Measurements from ENCODE around the gene FBXO31. TPM values are rescaled to one million over a fixed set of nuclear protein-coding genes. Genes with fewer than 3 reads are reported as not detected.
"Not testable (repeated sequence)": the region's sequence is repeated elsewhere in the genome, so short reads cannot be mapped to it uniquely, and the experiment has no call there.

The FBXO31 gene
- total RNA-seq, 4 donors from 2014 or later = 39.9 to 89.3 (median 53.6) TPM

- peaks cover 47% of the 10 kb centered on the region for H3K36me3 ChIP-seq
- DNase-seq (ENCODE audit: low spot score in 2 of 2) = no peak
- WGBS = 53% methylated on average over 14 of the region's 17 CpGs
- no peak for TF ChIP-seq POLR2A (IDR thresholded peaks at IDR 0.05)
- no peak for TF ChIP-seq CTCF (IDR thresholded peaks at IDR 0.05)
- TF ChIP-seq EP300 (IDR thresholded peaks at IDR 0.05) = no peak
- no peak for TF ChIP-seq POLR2AphosphoS5 (IDR thresholded peaks at IDR 0.05)
- H3K4me1 ChIP-seq = peaks cover 16% of the 10 kb centered on the region
- H3K9me3 ChIP-seq = no peaks in the 10 kb centered on the region
- H3K27ac ChIP-seq = no peak overlapping the region
- no peak overlapping the region for H3K4me3 ChIP-seq
- no peaks in the 10 kb centered on the region for H3K27me3 ChIP-seq
These were observed 19.7 kb downstream of the FBXO31 start for GRCh38 chr16:87363771-87364455.

- not testable (repeated sequence) for H3K27me3 ChIP-seq; H3K4me3 ChIP-seq; H3K27ac ChIP-seq; DNase-seq (ENCODE audit: low spot score in 2 of 2); H3K9me3 ChIP-seq
- peaks cover 56% of the 10 kb centered on the region for H3K36me3 ChIP-seq
- WGBS = 91% methylated on average over 13 of the region's 13 CpGs
- H3K4me1 ChIP-seq = peaks cover 14% of the 10 kb centered on the region
These were observed 20.6 kb downstream of the FBXO31 start for GRCh38 chr16:87362828-87363559.

GRCh38 chr16:87361916-87362619, 21.5 kb downstream of the FBXO31 start:
- no peak for DNase-seq (ENCODE audit: low spot score in 2 of 2)
- Histone ChIP-seq H3K4me3 (no peak overlapping the region), H3K9me3 (no peaks in the 10 kb centered on the region), H3K27ac (no peak overlapping the region), H3K4me1 (peaks cover 12% of the 10 kb centered on the region), H3K36me3 (peaks cover 57% of the 10 kb centered on the region), H3K27me3 (no peaks in the 10 kb centered on the region)
- TF ChIP-seq CTCF (IDR thresholded peaks at IDR 0.05) = no peak
- no peak for TF ChIP-seq POLR2AphosphoS5 (IDR thresholded peaks at IDR 0.05)
- TF ChIP-seq EP300 (IDR thresholded peaks at IDR 0.05) = no peak
- 95% methylated on average over 8 of the region's 8 CpGs for WGBS

- no peaks in the 10 kb centered on the region for H3K9me3 ChIP-seq
- H3K36me3 ChIP-seq = peaks cover 67% of the 10 kb centered on the region
- H3K27ac ChIP-seq = no peak overlapping the region
- 96% methylated on average over 16 of the region's 16 CpGs for WGBS
- H3K27me3 ChIP-seq = no peaks in the 10 kb centered on the region
- DNase-seq (ENCODE audit: low spot score in 2 of 2) = no peak
- H3K4me3 ChIP-seq = no peak overlapping the region
- TF ChIP-seq POLR2AphosphoS5 (IDR thresholded peaks at IDR 0.05) (no peak), POLR2A (IDR thresholded peaks at IDR 0.05) (no peak)
- H3K4me1 ChIP-seq = peaks cover 12% of the 10 kb centered on the region
These were observed 22.5 kb downstream of the FBXO31 start for GRCh38 chr16:87360862-87361610.

- TF ChIP-seq EP300 (IDR thresholded peaks at IDR 0.05) = no peak
- TF ChIP-seq POLR2A (IDR thresholded peaks at IDR 0.05) = no peak
- no peak for TF ChIP-seq CTCF (IDR thresholded peaks at IDR 0.05)
- TF ChIP-seq POLR2AphosphoS5 (IDR thresholded peaks at IDR 0.05) = no peak
- Histone ChIP-seq H3K36me3 (peaks cover 73% of the 10 kb centered on the region), H3K4me3 (no peak overlapping the region), H3K9me3 (no peaks in the 10 kb centered on the region), H3K27me3 (no peaks in the 10 kb centered on the region), H3K4me1 (peaks cover 8% of the 10 kb centered on the region), H3K27ac (no peak overlapping the region)
- DNase-seq (ENCODE audit: low spot score in 2 of 2) = no peak
- 94% methylated on average over 7 of the region's 7 CpGs for WGBS
These were observed 24.5 kb downstream of the FBXO31 start for GRCh38 chr16:87359121-87359520.
